GM12891 (cell line): Measurements from ENCODE around the gene DOP1B.
"Not testable (repeated sequence)": the region's sequence is repeated elsewhere in the genome, so short reads cannot be mapped to it uniquely, and the experiment has no call there.

Experiments used
- DNase-seq: peaks from one replicate; pipeline ENCODE4 v3.0.0; 2011; ENCODE audit warnings: low spot score; ENCODE audit not compliant: insufficient read length
- FAIRE-seq: peaks from 2 replicates; lab custom pipeline; 2011; peaks lifted over from hg19 to GRCh38; lab: Jason Lieb, UNC
- PAX5 ChIP-seq: IDR thresholded peaks from 2 replicates; pipeline ENCODE4 v1.6.1; 2011; ENCODE audit warnings: low read length, moderate library complexity, mild to moderate bottlenecking; ENCODE audit not compliant: insufficient read depth, severe bottlenecking
- POLR2A ChIP-seq: IDR thresholded peaks from 2 replicates; pipeline ENCODE4 v1.6.1; 2011; ENCODE audit warnings: low read depth, low read length, control low read depth
- POLR2AphosphoS5 ChIP-seq: IDR thresholded peaks from 2 replicates; pipeline ENCODE4 v1.6.1; 2011; ENCODE audit warnings: low read depth, low read length, control low read depth
- POU2F2 ChIP-seq: IDR thresholded peaks from 2 replicates; pipeline ENCODE4 v1.6.1; 2011; ENCODE audit warnings: low read depth, mild to moderate bottlenecking, control low read depth, low read length, moderate library complexity
- SPI1 ChIP-seq: IDR thresholded peaks from 2 replicates; pipeline ENCODE4 v1.6.1; 2011; ENCODE audit warnings: low read depth, low read length, control low read depth
- TAF1 ChIP-seq: IDR thresholded peaks from 2 replicates; pipeline ENCODE4 v1.6.1; 2011; ENCODE audit warnings: low read depth, low read length, control low read depth

DOP1B gene

GRCh38 chr21:36186081-36186480 is 29.5 kb downstream of the DOP1B start:
- DNase-seq: no peak
- TF ChIP-seq TAF1 (no peak), POU2F2 (no peak), POLR2A (no peak), SPI1 (no peak), PAX5 (no peak), POLR2AphosphoS5 (no peak)
- FAIRE-seq: peak; percentile 20

GRCh38 chr21:36186506-36187399 is 30.1 kb downstream of the DOP1B start:
- FAIRE-seq (no peak), DNase-seq (no peak)
- TF ChIP-seq POLR2AphosphoS5 (no peak), POLR2A (no peak), PAX5 (no peak), SPI1 (no peak), TAF1 (no peak), POU2F2 (no peak)

- FAIRE-seq: no peak
- no peak for TF ChIP-seq POU2F2
- no peak for TF ChIP-seq SPI1
- TF ChIP-seq POLR2AphosphoS5: no peak
- TF ChIP-seq TAF1: no peak
- no peak for TF ChIP-seq POLR2A
- no peak for TF ChIP-seq PAX5
- DNase-seq: no peak
These were observed 31.6 kb downstream of the DOP1B start for GRCh38 chr21:36188081-36188681.

GRCh38 chr21:36188937-36189336 is 32.3 kb downstream of the DOP1B start:
- no peak for TF ChIP-seq TAF1
- TF ChIP-seq PAX5: no peak
- TF ChIP-seq SPI1: no peak
- TF ChIP-seq POU2F2: no peak
- TF ChIP-seq POLR2A: no peak
- no peak for TF ChIP-seq POLR2AphosphoS5
- DNase-seq: no peak
- FAIRE-seq: no peak

- FAIRE-seq (no peak), DNase-seq (no peak)
- TF ChIP-seq SPI1 (no peak), PAX5 (no peak), POLR2AphosphoS5 (no peak), POU2F2 (no peak), TAF1 (no peak), POLR2A (no peak)
These were observed 34.1 kb downstream of the DOP1B start for GRCh38 chr21:36190736-36191135.

- TF ChIP-seq POLR2A (no peak), SPI1 (no peak), PAX5 (no peak), TAF1 (no peak), POU2F2 (no peak), POLR2AphosphoS5 (no peak)
- DNase-seq (no peak), FAIRE-seq (no peak)
These were observed 36.6 kb downstream of the DOP1B start for GRCh38 chr21:36193200-36193599.

- DNase-seq: no peak
- FAIRE-seq: no peak
- TF ChIP-seq POLR2AphosphoS5 (no peak), SPI1 (no peak), TAF1 (no peak), POU2F2 (no peak), POLR2A (no peak), PAX5 (no peak)
These were observed 37.4 kb downstream of the DOP1B start for GRCh38 chr21:36194024-36194423.

- no peak for FAIRE-seq
- no peak for DNase-seq
- TF ChIP-seq SPI1 (no peak), POLR2AphosphoS5 (no peak)
These were observed 39.0 kb downstream of the DOP1B start for GRCh38 chr21:36195613-36196012.

GRCh38 chr21:36199021-36199420 is 42.4 kb downstream of the DOP1B start:
- TF ChIP-seq PAX5 (no peak), POLR2A (no peak), TAF1 (no peak), POU2F2 (no peak), POLR2AphosphoS5 (no peak), SPI1 (no peak)
- no peak for FAIRE-seq

GRCh38 chr21:36199575-36199974 is 43.0 kb downstream of the DOP1B start:
- FAIRE-seq: not testable (repeated sequence)

More at GRCh38 chr21:36199021-36199420, 42.4 kb downstream of the DOP1B start:
- no peak for DNase-seq

More at GRCh38 chr21:36199575-36199974, 43.0 kb downstream of the DOP1B start:
- not testable (repeated sequence) for DNase-seq
